PFSK-1 (cell line): ENCODE results near the gene CLTCL1.

Source experiments
- FOXP2 ChIP-seq: optimal IDR thresholded peaks from 2 replicates; pipeline ENCODE3; 2011; ENCODE audit warnings: borderline replicate concordance, control low read depth, inconsistent platforms; ENCODE audit not compliant: insufficient read depth; ENCODE audit errors: extremely low read length, extremely low read depth
- REST ChIP-seq, 2 experiments: IDR thresholded peaks; 2 replicates each; pipeline versions ENCODE4 v1.6.1 to v1.8.0; 2011 to 2012; ENCODE audit warnings: low read depth in 2 of 2, low read length in 2 of 2, control low read depth in 1 of 2, inconsistent platforms in 1 of 2, mild to moderate bottlenecking in 1 of 2, moderate library complexity in 1 of 2; ENCODE audit not compliant: insufficient read depth in 1 of 2
- SIN3A ChIP-seq: IDR thresholded peaks from 2 replicates; pipeline ENCODE4 v1.6.1; 2012; ENCODE audit warnings: mild to moderate bottlenecking, low read length, moderate library complexity, borderline replicate concordance; ENCODE audit not compliant: insufficient read depth
- TAF1 ChIP-seq: IDR thresholded peaks from 2 replicates; pipeline ENCODE4 v1.6.1; 2012; ENCODE audit warnings: low read length, control low read depth, borderline replicate concordance; ENCODE audit not compliant: insufficient read depth

- TF ChIP-seq TAF1: no peak
- no peak for TF ChIP-seq FOXP2
- no peak for TF ChIP-seq REST (IDR thresholded peaks at IDR 0.05; ENCODE audit: insufficient read depth in 1 of 2, low read depth in 2 of 2, low read length in 2 of 2)
- no peak for TF ChIP-seq SIN3A
Observed at GRCh38 chr22:19182472-19183157, 108.9 kb downstream of the CLTCL1 start.
